Head of caudate nucleus (tissue), 42 donors: ENCODE measurements around the gene COPB2.
"Not testable (repeated sequence)": the region's sequence is repeated elsewhere in the genome, so short reads cannot be mapped to it uniquely, and the experiment has no call there.

Source experiments
- DNase-seq, 42 donors: peaks; one replicate each; pipeline versions ENCODE4 v3.0.0 to v3.0.0-alpha.2; 2020 to 2021; ENCODE audit warnings: mixed read lengths in 7 of 42
- intact Hi-C: fragments of 100-400 bp; cut with DNase I; formaldehyde crosslinking; loops from one replicate; pipeline ENCODE4 v1.15.0; 2022

The COPB2 gene

DNA sequence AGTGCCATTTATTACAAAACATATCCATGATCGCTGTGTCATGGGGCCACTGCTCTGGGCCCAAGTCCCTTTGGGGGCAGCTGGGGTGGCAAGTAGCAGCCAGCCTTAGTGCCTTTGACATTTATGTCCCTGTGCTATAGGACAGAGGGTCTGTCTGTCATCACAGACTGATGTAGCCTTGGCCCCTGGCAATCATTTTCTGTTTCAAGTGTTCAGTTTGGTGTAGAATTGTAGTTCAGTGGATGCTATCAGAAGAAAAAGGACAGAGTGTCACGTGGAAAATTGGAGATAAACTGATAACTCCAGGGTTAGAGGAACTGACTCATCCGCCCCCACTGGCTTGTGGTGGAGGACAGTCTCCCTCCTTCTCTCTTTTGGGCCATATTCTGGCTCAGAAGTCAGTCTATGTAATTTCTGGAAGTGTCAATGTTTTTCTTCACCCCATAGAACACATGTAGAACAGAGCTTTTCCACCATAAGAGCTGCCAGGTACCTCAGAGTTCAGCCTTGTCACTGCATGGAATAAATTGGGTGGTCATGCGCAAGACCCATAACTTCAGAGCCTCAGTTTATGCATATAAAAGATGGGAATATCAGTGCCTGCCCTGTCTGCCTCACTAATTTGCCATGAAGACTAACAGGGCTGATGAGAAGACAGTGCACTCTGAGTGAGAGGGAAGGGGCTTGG lies 50.1 kb downstream of the COPB2 start:
- intact Hi-C loops: no loop called here
- no peak for DNase-seq

GRCh38 chr3:139338405-139338804 lies 51.0 kb downstream of the COPB2 start:
- intact Hi-C loops: no loop called here
- DNase-seq: no peak

- intact Hi-C loops, DNase-seq: not testable (repeated sequence)
These were observed 54.8 kb downstream of the COPB2 start for GRCh38 chr3:139334675-139335074.

GRCh38 chr3:139332092-139332491 lies 57.4 kb downstream of the COPB2 start:
- intact Hi-C loops: no loop called here
- DNase-seq: no peak

- peak; percentile 71 to 96 (median 90) for DNase-seq
- intact Hi-C loops: loop anchor here (5.0 kb wide), 2 partner anchors 217 to 392 kb away; no protein-coding TSS in a partner anchor
These were observed 60.0 kb downstream of the COPB2 start for GRCh38 chr3:139329364-139329850.

GRCh38 chr3:139328356-139328755 lies 61.1 kb downstream of the COPB2 start:
- intact Hi-C loops: loop anchor here (5.0 kb wide), 2 partner anchors 216 to 391 kb away; no protein-coding TSS in a partner anchor
- DNase-seq: no peak

DNA sequence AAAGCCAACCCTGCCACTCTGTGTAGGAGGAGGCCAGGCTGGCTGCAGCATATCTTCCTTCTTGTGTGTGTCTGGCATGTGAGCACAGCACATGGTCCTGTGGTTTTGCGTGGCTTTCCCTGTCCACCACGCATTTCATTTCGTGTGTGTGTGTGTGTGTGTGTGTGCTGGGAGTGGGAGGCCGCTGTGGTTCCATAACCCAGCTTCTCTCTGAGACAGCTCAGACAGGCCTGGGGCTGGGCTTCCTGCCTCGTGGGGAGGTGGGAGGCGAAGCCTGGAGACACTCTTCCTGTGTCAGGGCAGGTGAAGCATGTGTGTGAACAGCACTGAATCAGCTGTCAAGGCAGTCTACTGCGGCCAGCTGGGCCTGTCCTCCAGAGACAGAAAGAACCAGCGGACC lies 61.6 kb downstream of the COPB2 start:
- intact Hi-C loops: loop anchor here (5.0 kb wide), 2 partner anchors 216 to 391 kb away; no protein-coding TSS in a partner anchor
- DNase-seq: no peak

GRCh38 chr3:139327231-139327630 lies 62.2 kb downstream of the COPB2 start:
- intact Hi-C loops: loop anchor here (5.0 kb wide), 2 partner anchors 215 to 390 kb away; no protein-coding TSS in a partner anchor
- DNase-seq: no peak

GRCh38 chr3:139326707-139327106 lies 62.7 kb downstream of the COPB2 start:
- DNase-seq: no peak
- intact Hi-C loops: loop anchor here (5.0 kb wide), 2 partner anchors 214 to 389 kb away; no protein-coding TSS in a partner anchor

DNA sequence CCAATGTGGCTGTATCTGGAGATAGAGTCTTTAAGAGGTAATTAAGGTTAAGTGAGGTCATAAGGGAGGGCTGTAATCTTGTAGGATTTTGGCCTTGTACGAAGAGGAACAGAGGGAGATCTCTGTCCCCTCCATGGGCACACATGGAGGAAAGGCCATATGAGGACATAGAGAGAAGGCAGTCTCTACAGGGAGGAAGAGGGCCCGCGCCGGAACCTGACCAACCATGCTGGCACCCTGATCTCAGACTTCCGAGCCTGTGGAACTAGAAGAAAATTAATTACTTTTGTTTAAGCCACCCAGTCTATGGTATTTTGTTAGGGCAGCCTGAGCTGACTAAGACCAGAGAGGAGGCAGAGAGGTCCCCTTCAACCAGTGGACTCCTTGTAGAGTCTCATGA lies 63.3 kb downstream of the COPB2 start:
- intact Hi-C loops: loop anchor here (5.0 kb wide), 2 partner anchors 214 to 389 kb away; no protein-coding TSS in a partner anchor
- DNase-seq: no peak

GRCh38 chr3:139325551-139325950 lies 63.9 kb downstream of the COPB2 start:
- intact Hi-C loops: loop anchor here (5.0 kb wide), 2 partner anchors 213 to 388 kb away; no protein-coding TSS in a partner anchor
- no peak for DNase-seq

GRCh38 chr3:139324456-139324855 lies 65.0 kb downstream of the COPB2 start:
- DNase-seq: no peak
- intact Hi-C loops: no loop called here

- no peak for DNase-seq
- intact Hi-C loops: no loop called here
These were observed 66.3 kb downstream of the COPB2 start for GRCh38 chr3:139323146-139323545.

GRCh38 chr3:139322346-139322745 lies 67.1 kb downstream of the COPB2 start:
- no peak for DNase-seq
- intact Hi-C loops: no loop called here

GRCh38 chr3:139320551-139321309 lies 68.7 kb downstream of the COPB2 start:
- intact Hi-C loops: no loop called here
- no peak for DNase-seq

DNA sequence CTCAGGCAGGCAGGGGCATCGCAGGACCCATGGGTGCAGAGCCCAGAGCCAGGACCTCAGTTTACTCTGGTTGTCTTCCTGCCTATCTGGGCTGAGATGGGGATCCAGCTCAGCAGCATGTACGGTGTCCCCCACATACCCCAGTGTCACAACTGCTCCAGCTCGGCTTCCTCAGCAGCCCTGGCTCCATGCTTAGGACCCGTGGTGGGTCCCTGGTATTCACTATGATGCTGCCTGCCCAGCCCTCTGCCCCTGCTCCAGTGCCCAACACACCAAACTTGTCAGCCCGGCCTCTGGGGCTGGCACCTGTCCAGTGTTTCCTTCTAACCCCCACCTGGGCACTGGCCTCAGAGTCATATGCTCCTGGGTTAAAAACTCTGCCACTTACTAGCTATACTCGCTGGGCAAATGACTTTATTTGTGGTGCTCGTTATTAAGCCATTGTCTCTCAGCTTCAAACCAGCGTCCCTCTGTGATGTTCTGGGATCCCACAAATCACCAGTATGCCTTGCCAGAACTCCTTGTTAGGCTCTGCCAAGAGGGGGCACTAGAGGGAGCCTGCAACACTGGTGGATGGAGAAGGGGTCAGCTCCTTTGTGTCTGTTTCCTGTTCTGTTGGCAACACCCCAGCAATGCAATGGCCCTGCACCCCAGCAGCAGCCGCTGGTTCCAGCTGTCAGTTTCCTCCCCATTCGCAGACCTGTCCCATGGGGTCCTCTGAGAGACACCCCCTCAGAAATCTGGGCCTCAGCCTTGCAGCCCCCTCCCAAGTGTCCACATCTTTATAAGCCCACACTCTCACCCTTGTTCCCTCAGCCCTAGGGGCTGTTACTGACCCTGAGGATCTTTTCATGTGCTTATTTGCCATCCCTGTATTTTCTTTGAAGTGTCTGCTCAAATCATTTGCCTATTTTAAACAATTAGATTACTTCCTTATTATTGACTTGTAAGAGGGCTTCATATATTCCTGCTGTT lies 69.7 kb downstream of the COPB2 start:
- intact Hi-C loops: no loop called here
- peak in 2 of 42 donors; percentile 2 to 9 for DNase-seq

GRCh38 chr3:139318826-139319225 lies 70.6 kb downstream of the COPB2 start:
- intact Hi-C loops: no loop called here

DNA sequence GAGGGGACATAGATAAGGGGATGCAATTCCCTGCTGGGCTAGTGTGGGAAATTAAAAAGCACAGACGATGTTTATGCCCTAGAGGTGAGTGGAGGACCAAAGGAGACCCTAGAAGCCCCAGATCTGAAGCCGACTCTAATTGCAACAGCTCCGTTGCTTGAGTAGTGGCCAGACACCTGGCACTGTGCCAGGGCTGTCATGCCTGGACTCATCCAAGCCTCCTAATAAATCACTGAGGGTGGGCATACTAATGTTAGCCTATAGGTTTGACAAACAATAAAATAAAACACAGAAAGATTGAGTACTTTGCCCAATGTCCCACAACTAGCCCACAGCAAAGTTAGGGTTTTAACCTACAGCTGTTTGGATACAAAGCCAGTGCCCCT lies 71.0 kb downstream of the COPB2 start:
- peak in 2 of 42 donors; percentile 3 to 15 for DNase-seq
- intact Hi-C loops: no loop called here

More at GRCh38 chr3:139318826-139319225, 70.6 kb downstream of the COPB2 start:
- DNase-seq: no peak
